Measurements from ENCODE around the gene KCNQ4. TPM values are rescaled to one million over a fixed set of nuclear protein-coding genes. Genes with fewer than 3 reads are reported as not detected.

Gene KCNQ4
- total and polyA plus RNA-seq, 2 of the 13 experiments (the other 11 are each of a cell fraction or from before 2014, with no cell fraction given), result 0.02 to 0.09 TPM

GRCh38 chr1:40884055-40884795, 100.6 kb downstream of the KCNQ4 start (continued):
- TF ChIP-seq ZNF354B (CRISPR knock-in tag; IDR thresholded peaks at IDR 0.05) (no peak), NAIF1 (CRISPR knock-in tag; IDR thresholded peaks at IDR 0.05; ENCODE audit: borderline replicate concordance) (no peak), HOMEZ (CRISPR knock-in tag; IDR thresholded peaks at IDR 0.05; ENCODE audit: low read depth) (no peak), TRIM24 (CRISPR knock-in tag; IDR thresholded peaks at IDR 0.05) (no peak), GATA4 (IDR thresholded peaks at IDR 0.05; ENCODE audit: borderline replicate concordance, low read depth) (no peak), WIZ (CRISPR knock-in tag; IDR thresholded peaks at IDR 0.05) (no peak), MAZ (IDR thresholded peaks at IDR 0.05; ENCODE audit: borderline replicate concordance, low read depth, low read length) (no peak), MAZ (CRISPR knock-in tag; IDR thresholded peaks at IDR 0.05; ENCODE audit: low read depth) (no peak)

DNA sequence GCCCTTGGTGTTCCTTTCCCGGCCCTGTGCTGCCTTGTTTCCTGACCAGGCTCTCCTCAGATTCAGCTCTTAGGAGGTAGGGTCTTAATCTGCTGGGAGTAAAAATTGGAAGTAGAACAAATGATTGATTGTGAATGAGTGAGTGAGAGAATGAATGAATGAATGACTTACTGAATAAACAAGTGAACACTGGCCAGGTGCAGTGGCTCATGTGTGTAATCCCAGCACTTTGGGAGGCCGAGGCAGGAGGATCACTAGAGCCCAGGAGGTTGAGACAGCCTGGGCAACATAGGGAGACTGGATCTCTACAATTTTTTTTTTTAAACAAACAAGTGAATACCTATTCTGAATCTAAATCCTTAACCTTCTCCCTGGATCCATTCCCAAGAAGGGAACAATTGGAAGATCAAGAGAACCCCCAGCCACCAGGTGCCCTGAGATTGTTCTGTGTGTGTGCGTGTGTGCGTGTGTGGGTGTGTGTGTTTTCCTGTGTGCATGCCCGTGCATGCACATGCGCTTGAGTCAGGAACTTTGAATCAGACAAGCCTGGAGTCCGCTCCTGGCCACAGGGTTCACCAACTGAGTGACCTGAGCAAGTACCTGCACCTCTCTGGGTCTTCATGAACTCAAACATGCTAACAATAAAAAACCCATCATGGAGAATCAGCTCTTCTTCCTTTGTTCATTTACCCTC, 102.9 kb downstream of the KCNQ4 start:
- FAIRE-seq, result no peak
- POLR2A ChIA-PET, result interaction anchor here (1.0 kb wide), 1 partner anchor 58 kb away, joined by 5 read pairs; no protein-coding TSS in a partner anchor
- TF ChIP-seq ZMAT3 (CRISPR knock-in tag; conservative IDR thresholded peaks at IDR 0.05), result no peak
- TF ChIP-seq ZKSCAN1 (IDR thresholded peaks at IDR 0.05; ENCODE audit: low read length), result no peak
- TF ChIP-seq SP2 (CRISPR knock-in tag; IDR thresholded peaks at IDR 0.05), result no peak
- no peak for TF ChIP-seq ZBTB44 (CRISPR knock-in tag; IDR thresholded peaks at IDR 0.05)
- no peak for TF ChIP-seq FOXM1 (CRISPR knock-in tag; IDR thresholded peaks at IDR 0.05)
- TF ChIP-seq ZBED4 (CRISPR knock-in tag; IDR thresholded peaks at IDR 0.05; ENCODE audit: borderline replicate concordance), result no peak
- TF ChIP-seq ZNF24 (IDR thresholded peaks at IDR 0.05), result peak; percentile 58; the same call in 1 of the 2 replicates

More for the DNA sequence above, 102.9 kb downstream of the KCNQ4 start:
- in situ Hi-C loops (cut with HindIII; ENCODE audit: extremely low pct_ligation_motif_present, low pct_unique_long_range_greater_than_20kb) (no loop called here), intact Hi-C loops (cut with micrococcal nuclease; ENCODE audit: unreplicated experiment) (no loop called here)
- no peak overlapping the region for H3K9ac ChIP-seq (ENCODE audit: insufficient read depth, low read depth, low read length)
- peaks cover under 1 to 1% of the 10 kb centered on the region in 2 experiments; a peak in 3 of 5 replicates for H3K27me3 ChIP-seq (ENCODE audit: control insufficient read depth in 1 of 2, insufficient read depth in 2 of 2, low read length in 2 of 2)
- no TSS peak for BruUV-seq (replicated peaks)
- no peak overlapping the region for H3K4me3 ChIP-seq (replicated peaks in 1 of 3; ENCODE audit: insufficient read depth in 1 of 3, low read depth in 2 of 3, low read length in 3 of 3)
- 35% methylated on average over 4 of the region's 7 CpGs for WGBS (ENCODE audit: low lambda C conversion rate)
- DNase-seq (ENCODE audit: low spot score), result no peak
- no peak overlapping the region for H3K27ac ChIP-seq (ENCODE audit: extremely low read length, insufficient read depth, low read length)
- peaks cover 21% of the 10 kb centered on the region for H3K4me1 ChIP-seq (ENCODE audit: insufficient read depth, low read length)
- H3K36me3 ChIP-seq (replicated peaks in 1 of 2; ENCODE audit: control insufficient read depth in 1 of 2, insufficient read depth in 2 of 2, low read length in 2 of 2), result no peaks in the 10 kb centered on the region
- no peaks in the 10 kb centered on the region for H4K20me1 ChIP-seq (ENCODE audit: insufficient read depth, low read length)
- H3K4me2 ChIP-seq (ENCODE audit: low read depth, low read length), result peak overlapping the region; percentile 13
- no peaks in the 10 kb centered on the region for H3K9me3 ChIP-seq (ENCODE audit: low read length)
- CTCF ChIA-PET (ENCODE audit: low intra/inter-chr PET ratio, low total read pairs), result no interaction called here
- ATAC-seq, result 0 out of 3 replicates have a peak, but pooled peaks have one; percentile 32
- no peak overlapping the region for H2AFZ ChIP-seq (ENCODE audit: low read length)
- H3K79me2 ChIP-seq (ENCODE audit: insufficient read depth, low read length), result no peaks in the 10 kb centered on the region

Data from HepG2 (cell line).